Measurements from ENCODE around the gene CIAO2A.
"Not testable (repeated sequence)": the region's sequence is repeated elsewhere in the genome, so short reads cannot be mapped to it uniquely, and the experiment has no call there.

Gene CIAO2A

GRCh38 chr15:64093627-64094417, at the start of gene CIAO2A:
Gene CIAO2A, minus strand, starts transcription at chr15:64093838. Its CDS starts 70 bp downstream, at chr15:64093768.
- peak; percentile 82 for DNase-seq

GRCh38 chr15:64143276-64143675, 49.6 kb upstream of the CIAO2A start:
- no peak for DNase-seq

GRCh38 chr15:64141798-64142512, 48.3 kb upstream of the CIAO2A start:
- no peak for DNase-seq

- DNase-seq: no peak
Measured at GRCh38 chr15:64138331-64138941, 44.8 kb upstream of the CIAO2A start.

- DNase-seq: no peak
Measured at GRCh38 chr15:64137226-64137833, 43.7 kb upstream of the CIAO2A start.

GRCh38 chr15:64136347-64136746, 42.7 kb upstream of the CIAO2A start:
- no peak for DNase-seq

GRCh38 chr15:64134345-64134829, 40.7 kb upstream of the CIAO2A start:
- peak; percentile 80 for DNase-seq

GRCh38 chr15:64133623-64134344, 40.1 kb upstream of the CIAO2A start:
- no peak for DNase-seq

GRCh38 chr15:64132217-64132616, 38.6 kb upstream of the CIAO2A start:
- no peak for DNase-seq

- DNase-seq: no peak
Measured at GRCh38 chr15:64131547-64131946, 37.9 kb upstream of the CIAO2A start.

- DNase-seq: no peak
Measured at GRCh38 chr15:64130159-64130558, 36.5 kb upstream of the CIAO2A start.

- no peak for DNase-seq
Measured at GRCh38 chr15:64127521-64128270, 34.1 kb upstream of the CIAO2A start.

- DNase-seq: no peak
Measured at GRCh38 chr15:64125978-64126377, 32.3 kb upstream of the CIAO2A start.

GRCh38 chr15:64122936-64123351, 29.3 kb upstream of the CIAO2A start:
- no peak for DNase-seq

GRCh38 chr15:64122444-64122843, 28.8 kb upstream of the CIAO2A start:
- DNase-seq: no peak

- DNase-seq: no peak
Measured at GRCh38 chr15:64121614-64122013, 28.0 kb upstream of the CIAO2A start.

GRCh38 chr15:64120322-64120721, 26.7 kb upstream of the CIAO2A start:
- DNase-seq: not testable (repeated sequence)

- DNase-seq: no peak
Measured at GRCh38 chr15:64117759-64118487, 24.3 kb upstream of the CIAO2A start.

GRCh38 chr15:64112904-64113303, 19.3 kb upstream of the CIAO2A start:
- no peak for DNase-seq

- DNase-seq: no peak
Measured at GRCh38 chr15:64112073-64112772, 18.6 kb upstream of the CIAO2A start.

Data from DMS79 (cell line).